GM12872 (cell line): ENCODE measurements around the gene CACNA1C.

ENCODE experiments used
- CTCF ChIP-seq: IDR thresholded peaks from 3 replicates; pipeline ENCODE4 v1.5.1; 2011; ENCODE audit warnings: low read depth, mild to moderate bottlenecking, low read length, moderate library complexity; ENCODE audit not compliant: insufficient read depth

CACNA1C gene

GRCh38 chr12:2559931-2560330 is 507.1 kb downstream of the CACNA1C start:
- TF ChIP-seq CTCF: no peak

GRCh38 chr12:2560356-2560755 is 507.6 kb downstream of the CACNA1C start:
- no peak for TF ChIP-seq CTCF

GRCh38 chr12:2561367-2561766 is 508.6 kb downstream of the CACNA1C start:
- no peak for TF ChIP-seq CTCF

- no peak for TF ChIP-seq CTCF
Observed at GRCh38 chr12:2562400-2562799, 509.6 kb downstream of the CACNA1C start.

- TF ChIP-seq CTCF: no peak
Observed at GRCh38 chr12:2563709-2564108, 510.9 kb downstream of the CACNA1C start.

- no peak for TF ChIP-seq CTCF
Observed at GRCh38 chr12:2566161-2566560, 513.4 kb downstream of the CACNA1C start.

GRCh38 chr12:2567711-2568110 is 514.9 kb downstream of the CACNA1C start:
- no peak for TF ChIP-seq CTCF

GRCh38 chr12:2570562-2570961 is 517.8 kb downstream of the CACNA1C start:
- TF ChIP-seq CTCF: no peak
